ENCODE data around the gene GPC5. TPM values are rescaled to one million over a fixed set of nuclear protein-coding genes. Genes with fewer than 3 reads are reported as not detected.

Gene GPC5
- total RNA-seq, 1 experiment from 2014 or later: 0.15 TPM

- Mint-ChIP-seq H3K27ac (no peak overlapping the region), H3K4me3 (no peak overlapping the region), H3K36me3 (ENCODE audit: insufficient read depth in 1 of 3, low read depth in 3 of 3) (no peaks in the 10 kb centered on the region), H3K27me3 (ENCODE audit: low read depth) (no peaks in the 10 kb centered on the region), H3K9me3 (no peaks in the 10 kb centered on the region), H3K4me1 (no peaks in the 10 kb centered on the region)
- Histone ChIP-seq H3K23me2 (ENCODE audit: insufficient read length, low read depth, low read length, poor library complexity, severe bottlenecking) (no peaks in the 10 kb centered on the region), H2BK5ac (ENCODE audit: insufficient read length, low read length) (no peak overlapping the region), H2BK20ac (ENCODE audit: low read depth, low read length, poor library complexity, severe bottlenecking) (no peak overlapping the region), H4K8ac (replicated peaks; ENCODE audit: insufficient read length, low read depth, low read length) (no peak overlapping the region), H2BK15ac (ENCODE audit: low read depth, low read length) (no peak overlapping the region), H2BK12ac (ENCODE audit: insufficient read length, low read depth, low read length) (no peak overlapping the region), H3K4me2 (ENCODE audit: insufficient read depth, insufficient read length, low read length) (no peak overlapping the region), H3K18ac (ENCODE audit: insufficient read length, low read depth, low read length) (no peak overlapping the region), H4K5ac (ENCODE audit: insufficient read length, low read depth, low read length) (no peak overlapping the region), H2BK120ac (ENCODE audit: low read depth, low read length, poor library complexity, severe bottlenecking) (no peak overlapping the region), H3K27ac (ENCODE audit: insufficient read length, low read depth, low read length) (no peak overlapping the region), H4K20me1 (ENCODE audit: control insufficient read depth, insufficient read depth, insufficient read length) (no peaks in the 10 kb centered on the region), H3K27me3 (ENCODE audit: insufficient read depth, low read length) (no peaks in the 10 kb centered on the region), H3K9me3 (ENCODE audit: control insufficient read depth, low read depth, low read length) (no peaks in the 10 kb centered on the region), H3K4ac (ENCODE audit: low read depth, low read length) (no peak overlapping the region), H3K56ac (ENCODE audit: insufficient read length, low read depth, low read length) (no peak overlapping the region), H2AK5ac (ENCODE audit: insufficient read length, low read length) (no peak overlapping the region), H3K4me1 (ENCODE audit: insufficient read depth, low read length) (no peaks in the 10 kb centered on the region), H3K9ac (ENCODE audit: extremely low read depth, insufficient read length, low read length) (no peak overlapping the region), H3K79me1 (ENCODE audit: insufficient read depth, low read depth, low read length, poor library complexity, severe bottlenecking) (no peaks in the 10 kb centered on the region), H4K91ac (ENCODE audit: insufficient read length, low read depth, low read length) (no peak overlapping the region), H3K23ac (ENCODE audit: insufficient read length, low read depth, low read length) (no peak overlapping the region), H3K79me2 (ENCODE audit: insufficient read depth, low read length) (no peaks in the 10 kb centered on the region), H2AFZ (ENCODE audit: low read length) (no peak overlapping the region), H3K14ac (ENCODE audit: insufficient read depth, low read length) (no peak overlapping the region), H3T11ph (ENCODE audit: low read length) (no peak overlapping the region)
- TF ChIP-seq, protein P1, sequence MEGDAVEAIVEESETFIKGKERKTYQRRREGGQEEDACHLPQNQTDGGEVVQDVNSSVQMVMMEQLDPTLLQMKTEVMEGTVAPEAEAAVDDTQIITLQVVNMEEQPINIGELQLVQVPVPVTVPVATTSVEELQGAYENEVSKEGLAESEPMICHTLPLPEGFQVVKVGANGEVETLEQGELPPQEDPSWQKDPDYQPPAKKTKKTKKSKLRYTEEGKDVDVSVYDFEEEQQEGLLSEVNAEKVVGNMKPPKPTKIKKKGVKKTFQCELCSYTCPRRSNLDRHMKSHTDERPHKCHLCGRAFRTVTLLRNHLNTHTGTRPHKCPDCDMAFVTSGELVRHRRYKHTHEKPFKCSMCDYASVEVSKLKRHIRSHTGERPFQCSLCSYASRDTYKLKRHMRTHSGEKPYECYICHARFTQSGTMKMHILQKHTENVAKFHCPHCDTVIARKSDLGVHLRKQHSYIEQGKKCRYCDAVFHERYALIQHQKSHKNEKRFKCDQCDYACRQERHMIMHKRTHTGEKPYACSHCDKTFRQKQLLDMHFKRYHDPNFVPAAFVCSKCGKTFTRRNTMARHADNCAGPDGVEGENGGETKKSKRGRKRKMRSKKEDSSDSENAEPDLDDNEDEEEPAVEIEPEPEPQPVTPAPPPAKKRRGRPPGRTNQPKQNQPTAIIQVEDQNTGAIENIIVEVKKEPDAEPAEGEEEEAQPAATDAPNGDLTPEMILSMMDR (conservative IDR thresholded peaks at IDR 0.05): no peak
- DNase-seq: no peak
- WGBS (ENCODE audit: extremely low coverage, insufficient read length, low lambda C conversion rate): no CpG with 5 or more reads among the region's 5 CpGs
Observed at GRCh38 chr13:91565296-91565695, 166.9 kb downstream of the GPC5 start.

Measured in H9 (cell line).